Esophagus muscularis mucosa (tissue), 4 donors: Measurements from ENCODE around the gene LY6G6D.

Experiments used
- CTCF ChIP-seq, 3 experiments: fragments of 200-600 bp in 2 of 3; fragments of 450-650 bp in 1 of 3; sonication (generic) in 2 of 3; IDR thresholded peaks; one replicate each; pipeline ENCODE4 v1.5.1; 2017 to 2019; ENCODE audit warnings: antibody characterized with exemption in 3 of 3, mild to moderate bottlenecking in 2 of 3, moderate library complexity in 1 of 3
- EP300 ChIP-seq: sonication (generic); formaldehyde crosslinking; IDR thresholded peaks from one replicate; pipeline ENCODE4 v1.6.1; 2017; ENCODE audit warnings: antibody characterized with exemption
- POLR2A ChIP-seq: fragments of 450-650 bp; IDR thresholded peaks from one replicate; pipeline ENCODE4 v1.6.1; 2017; ENCODE audit warnings: antibody characterized with exemption, moderate library complexity, mild to moderate bottlenecking, low read depth

- TF ChIP-seq EP300, result no peak
- no peak for TF ChIP-seq POLR2A
- no peak for TF ChIP-seq CTCF (IDR thresholded peaks at IDR 0.05)
Observed at GRCh38 chr6:31708224-31708623, 6.9 kb upstream of the LY6G6D start.
